Glutamatergic neuron (in vitro differentiated cells): ENCODE results near the gene SERPINA4. TPM values are rescaled to one million over a fixed set of nuclear protein-coding genes. Genes with fewer than 3 reads are reported as not detected.

Experiments
- DNase-seq: peaks from one replicate; pipeline ENCODE4 v3.0.0; 2022
- H3K27ac Mint-ChIP-seq: one replicate; pipeline ENCODE4 v1.8.0; 2020; ENCODE audit warnings: mild to moderate bottlenecking, mixed read lengths, inconsistent platforms; ENCODE audit not compliant: unreplicated experiment
- H3K27me3 Mint-ChIP-seq: one replicate; pipeline ENCODE4 v1.8.0; 2020; ENCODE audit warnings: mild to moderate bottlenecking, moderate library complexity, mixed read lengths, inconsistent platforms; ENCODE audit not compliant: unreplicated experiment
- H3K36me3 Mint-ChIP-seq: one replicate; pipeline ENCODE4 v1.8.0; 2020; ENCODE audit warnings: mild to moderate bottlenecking, mixed read lengths, inconsistent platforms; ENCODE audit not compliant: unreplicated experiment
- H3K4me1 Mint-ChIP-seq: one replicate; pipeline ENCODE4 v1.8.0; 2020; ENCODE audit warnings: mild to moderate bottlenecking, low read depth, mixed read lengths, inconsistent platforms; ENCODE audit not compliant: unreplicated experiment
- H3K4me3 Mint-ChIP-seq: one replicate; pipeline ENCODE4 v1.8.0; 2020; ENCODE audit warnings: mild to moderate bottlenecking, mixed read lengths, inconsistent platforms; ENCODE audit not compliant: unreplicated experiment
- H3K9me3 Mint-ChIP-seq: one replicate; pipeline ENCODE4 v1.8.0; 2020; ENCODE audit warnings: mild to moderate bottlenecking, moderate library complexity, mixed read lengths, inconsistent platforms; ENCODE audit not compliant: unreplicated experiment
- total RNA-seq: library from RNA; stranded (reverse); fragmentation: NEBNext Ultra II Directional; extraction: Animal tissue kit (Norgen Biotek cat#: 25700); gene quantifications from one replicate; pipeline ENCODE4 v1.2.1, GENCODE V29; 2021; ENCODE audit not compliant: unreplicated experiment
- TF ChIP-seq, protein P1 (sequence below): fragments of 200-600 bp; sonication (generic); IDR thresholded peaks from one replicate; pipeline ENCODE4 v1.5.0; 2021; ENCODE audit not compliant: partially characterized antibody, unreplicated experiment

Gene SERPINA4
- total RNA-seq, 1 donor from 2014 or later, result not detected

DNA sequence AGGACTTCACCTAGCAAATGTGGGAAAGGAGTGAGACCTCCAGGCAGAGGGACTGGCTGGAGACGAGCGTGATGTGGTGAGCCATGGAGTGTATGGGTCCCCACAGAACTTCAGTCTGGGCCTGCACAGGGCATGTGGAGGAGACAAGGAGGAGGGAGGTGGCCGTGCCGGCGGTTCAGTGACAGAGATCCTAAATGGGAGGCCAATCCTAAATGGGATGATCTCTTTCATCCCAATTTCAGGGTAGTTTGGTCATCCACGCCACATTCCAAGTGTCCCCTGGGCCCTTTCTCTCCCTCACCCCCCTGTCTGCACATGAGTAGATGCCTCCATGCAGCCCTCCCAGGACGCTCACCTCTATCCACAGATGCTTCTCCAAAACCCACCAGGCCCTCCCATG lies 33.2 kb downstream of the SERPINA4 start:
- Mint-ChIP-seq H3K36me3 (peaks cover 12% of the 10 kb centered on the region), H3K4me3 (no peak overlapping the region), H3K4me1 (no peaks in the 10 kb centered on the region), H3K27ac (no peak overlapping the region), H3K9me3 (peaks cover 4% of the 10 kb centered on the region), H3K27me3 (peaks cover 8% of the 10 kb centered on the region)
- DNase-seq, result no peak
- TF ChIP-seq, protein P1, sequence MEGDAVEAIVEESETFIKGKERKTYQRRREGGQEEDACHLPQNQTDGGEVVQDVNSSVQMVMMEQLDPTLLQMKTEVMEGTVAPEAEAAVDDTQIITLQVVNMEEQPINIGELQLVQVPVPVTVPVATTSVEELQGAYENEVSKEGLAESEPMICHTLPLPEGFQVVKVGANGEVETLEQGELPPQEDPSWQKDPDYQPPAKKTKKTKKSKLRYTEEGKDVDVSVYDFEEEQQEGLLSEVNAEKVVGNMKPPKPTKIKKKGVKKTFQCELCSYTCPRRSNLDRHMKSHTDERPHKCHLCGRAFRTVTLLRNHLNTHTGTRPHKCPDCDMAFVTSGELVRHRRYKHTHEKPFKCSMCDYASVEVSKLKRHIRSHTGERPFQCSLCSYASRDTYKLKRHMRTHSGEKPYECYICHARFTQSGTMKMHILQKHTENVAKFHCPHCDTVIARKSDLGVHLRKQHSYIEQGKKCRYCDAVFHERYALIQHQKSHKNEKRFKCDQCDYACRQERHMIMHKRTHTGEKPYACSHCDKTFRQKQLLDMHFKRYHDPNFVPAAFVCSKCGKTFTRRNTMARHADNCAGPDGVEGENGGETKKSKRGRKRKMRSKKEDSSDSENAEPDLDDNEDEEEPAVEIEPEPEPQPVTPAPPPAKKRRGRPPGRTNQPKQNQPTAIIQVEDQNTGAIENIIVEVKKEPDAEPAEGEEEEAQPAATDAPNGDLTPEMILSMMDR, result no peak

DNA sequence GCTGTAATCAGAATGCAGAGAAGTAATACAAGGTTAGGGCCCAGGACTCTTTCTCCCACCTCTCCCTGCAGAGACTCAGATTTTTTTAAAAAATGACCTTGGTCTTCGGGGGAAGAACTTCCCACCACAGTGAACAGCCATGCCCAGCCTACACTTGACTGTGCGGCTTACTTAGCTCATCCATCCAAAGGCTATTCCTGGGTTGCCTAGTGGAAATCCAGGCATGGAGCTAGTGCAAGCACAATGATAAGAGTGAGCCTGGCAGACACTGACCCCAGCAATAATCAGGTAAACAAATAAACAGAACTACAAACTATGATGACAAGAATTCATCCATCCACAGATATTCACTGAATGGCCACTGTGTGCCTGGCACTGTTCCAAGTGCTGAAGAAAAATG lies 34.7 kb downstream of the SERPINA4 start:
- peaks cover 7% of the 10 kb centered on the region for H3K27me3 Mint-ChIP-seq
- DNase-seq, result no peak
- H3K4me1 Mint-ChIP-seq, result no peaks in the 10 kb centered on the region
- no peak overlapping the region for H3K4me3 Mint-ChIP-seq
- H3K9me3 Mint-ChIP-seq, result peaks cover 2% of the 10 kb centered on the region
- peaks cover 8% of the 10 kb centered on the region for H3K36me3 Mint-ChIP-seq
- no peak overlapping the region for H3K27ac Mint-ChIP-seq
- TF ChIP-seq, protein P1, result no peak

DNA sequence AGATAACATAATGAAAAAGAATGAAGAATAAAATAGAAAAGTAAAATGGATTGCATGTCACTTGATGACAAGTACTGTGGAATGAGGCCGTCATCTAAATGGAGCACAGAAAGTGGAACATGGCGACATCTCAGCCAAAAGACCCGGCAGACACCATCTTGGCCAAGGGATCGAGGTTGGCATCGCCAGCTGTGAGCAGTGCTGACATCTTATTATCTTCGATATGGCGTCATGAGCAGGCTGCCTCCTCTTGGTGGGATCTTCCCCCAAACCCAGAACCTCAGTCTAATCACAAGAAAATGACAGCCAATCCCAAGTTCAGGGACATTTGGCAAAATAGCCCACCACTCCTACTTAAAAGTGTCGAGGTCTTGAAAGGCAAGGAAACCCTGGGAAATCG lies 35.1 kb downstream of the SERPINA4 start:
- TF ChIP-seq, protein P1, result no peak
- H3K36me3 Mint-ChIP-seq, result peaks cover 5% of the 10 kb centered on the region
- no peaks in the 10 kb centered on the region for H3K4me1 Mint-ChIP-seq

DNA sequence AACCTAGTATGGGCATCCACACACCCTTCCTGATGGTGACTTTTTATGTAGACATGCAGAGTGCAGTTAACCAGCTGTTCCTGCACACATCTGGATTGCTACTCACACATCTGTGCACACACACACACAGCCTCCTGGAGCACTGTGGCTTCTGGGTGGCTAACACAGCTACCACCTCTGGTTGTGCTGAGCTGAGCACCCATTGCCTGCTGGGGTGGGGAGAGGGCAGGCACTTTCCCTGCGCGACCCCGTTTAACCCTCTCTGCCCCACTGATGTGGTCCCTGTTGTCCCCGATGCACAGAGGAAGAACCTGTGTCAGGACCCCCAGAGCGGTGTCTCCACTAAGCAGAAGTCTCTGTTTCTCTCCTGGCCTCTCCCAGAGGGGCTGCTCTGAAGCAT lies 36.5 kb downstream of the SERPINA4 start:
- Mint-ChIP-seq H3K27ac (no peak overlapping the region), H3K4me1 (no peaks in the 10 kb centered on the region)

More for the DNA sequence above, 35.1 kb downstream of the SERPINA4 start:
- H3K27ac Mint-ChIP-seq, result no peak overlapping the region
- H3K27me3 Mint-ChIP-seq, result peaks cover 9% of the 10 kb centered on the region
- no peak for DNase-seq
- H3K9me3 Mint-ChIP-seq, result peaks cover 2% of the 10 kb centered on the region
- H3K4me3 Mint-ChIP-seq, result no peak overlapping the region

DNA sequence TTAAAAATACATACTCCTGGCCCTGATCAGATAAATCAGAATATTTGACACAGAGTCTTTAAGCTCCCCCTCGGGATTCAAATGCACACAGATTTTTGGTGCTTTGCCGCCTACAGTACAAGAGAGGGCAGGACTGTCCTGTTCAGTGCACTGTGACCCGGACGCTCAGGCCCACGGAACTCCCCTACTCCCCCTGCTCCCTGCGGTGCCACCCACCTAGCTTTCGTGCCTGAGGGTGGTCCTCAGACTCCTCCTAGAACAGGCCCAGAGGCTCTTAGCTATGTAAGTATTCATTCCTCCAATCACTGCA lies 37.2 kb downstream of the SERPINA4 start:
- no peaks in the 10 kb centered on the region for H3K36me3 Mint-ChIP-seq
- peaks cover 9% of the 10 kb centered on the region for H3K27me3 Mint-ChIP-seq
- H3K4me3 Mint-ChIP-seq, result no peak overlapping the region
- H3K27ac Mint-ChIP-seq, result no peak overlapping the region
- H3K9me3 Mint-ChIP-seq, result peaks cover 2% of the 10 kb centered on the region
- DNase-seq, result no peak
- H3K4me1 Mint-ChIP-seq, result no peaks in the 10 kb centered on the region
- TF ChIP-seq, protein P1, result no peak

More for the DNA sequence above, 36.5 kb downstream of the SERPINA4 start:
- TF ChIP-seq, protein P1, result no peak
- Mint-ChIP-seq H3K9me3 (peaks cover 2% of the 10 kb centered on the region), H3K4me3 (no peak overlapping the region), H3K27me3 (peaks cover 9% of the 10 kb centered on the region), H3K36me3 (no peaks in the 10 kb centered on the region)
- DNase-seq, result no peak
